ENCODE results near the gene FOXF2. TPM values are rescaled to one million over a fixed set of nuclear protein-coding genes. Genes with fewer than 3 reads are reported as not detected.

The FOXF2 gene
- total and polyA plus RNA-seq, 2 experiments from 2014 or later: not detected

- Mint-ChIP-seq H3K36me3 (ENCODE audit: low read depth) (peaks cover under 1% of the 10 kb centered on the region; the same call in 1 of the 3 replicates), H3K27me3 (ENCODE audit: insufficient read depth, low read depth, poor library complexity) (peaks cover 1% of the 10 kb centered on the region), H3K27ac (no peak overlapping the region), H3K4me3 (no peak overlapping the region), H3K9me3 (peaks cover 6% of the 10 kb centered on the region), H3K4me1 (peaks cover 11% of the 10 kb centered on the region)
- TF ChIP-seq NANOG (IDR thresholded peaks at IDR 0.05; ENCODE audit: borderline replicate concordance): no peak
- no peak for TF ChIP-seq ZNF462 (CRISPR knock-in tag; IDR thresholded peaks at IDR 0.05)
- TF ChIP-seq STAT1 (IDR thresholded peaks at IDR 0.05; ENCODE audit: unreplicated experiment): no peak
- TF ChIP-seq CREB1 (CRISPR knock-in tag; IDR thresholded peaks at IDR 0.05; ENCODE audit: low read depth): no peak
- TF ChIP-seq JUNB (IDR thresholded peaks at IDR 0.05; ENCODE audit: unreplicated experiment): no peak
- TF ChIP-seq ZNF114 (CRISPR knock-in tag; IDR thresholded peaks at IDR 0.05): no peak
- no peak for TF ChIP-seq EZH2 (IDR thresholded peaks at IDR 0.05; ENCODE audit: low read depth, unreplicated experiment)
- Histone ChIP-seq H3F3A (replicated peaks; ENCODE audit: low read depth) (no peaks in the 10 kb centered on the region), H3K79me2 (replicated peaks; ENCODE audit: insufficient read depth) (no peaks in the 10 kb centered on the region), H3K27me3 (ENCODE audit: insufficient read depth) (no peaks in the 10 kb centered on the region), H3K27ac (ENCODE audit: low read depth) (no peak overlapping the region), H3K4me2 (no peak overlapping the region), H3K4me1 (ENCODE audit: insufficient read depth) (0 out of 2 replicates have a peak, but pooled peaks cover 4% of the 10 kb centered on the region), H3K9me2 (ENCODE audit: insufficient read depth) (no peaks in the 10 kb centered on the region), H3K4me3 (no peak overlapping the region), H4K20me1 (replicated peaks; ENCODE audit: insufficient read depth) (no peaks in the 10 kb centered on the region), H2AFZ (no peak overlapping the region), H3K36me3 (ENCODE audit: insufficient read depth) (no peaks in the 10 kb centered on the region)
- DNase-seq (ENCODE audit: low spot score): no peak
- ATAC-seq: no peak
Measured at GRCh38 chr6:1415416-1416063, 26.2 kb downstream of the FOXF2 start.

All from GM23338 (cell line).